H1 (cell line): ENCODE results near the gene EFNA3. TPM values are rescaled to one million over a fixed set of nuclear protein-coding genes. Genes with fewer than 3 reads are reported as not detected.
A peak's percentile ranks its signal among the peaks of the same experiment; 100 is the strongest.

Source experiments
- CTCF ChIA-PET: fragments of 300-600 bp; sonication (Branson Sonifier 250); formaldehyde crosslinking; loops from one replicate; lab custom pipeline; 2021; ENCODE audit not compliant: partially characterized antibody; lab: Charles Lee
- POLR2A ChIA-PET: fragments of 300-600 bp; sonication (Branson Sonifier 250); formaldehyde crosslinking; loops from one replicate; lab custom pipeline; 2021; ENCODE audit warnings: inconsistent platforms; ENCODE audit not compliant: partially characterized antibody; lab: Charles Lee
- DNase-seq, 2 experiments: peaks; one replicate each; pipeline versions ENCODE4 v3.0.0 to v3.0.0-alpha.2; 2010 to 2022; ENCODE audit warnings: low spot score in 2 of 2, low read depth in 1 of 2, mixed read lengths in 1 of 2
- FAIRE-seq: peaks from 2 replicates; lab custom pipeline; 2011; peaks lifted over from hg19 to GRCh38; lab: Jason Lieb, UNC
- H2AFZ ChIP-seq: 2 replicates; pipeline ENCODE4 v1.8.1; 2012; ENCODE audit warnings: low read length, inconsistent platforms
- H2AK5ac ChIP-seq: 2 replicates; pipeline ENCODE4 v1.6.1; 2013; ENCODE audit warnings: low read depth, low read length
- H2BK120ac ChIP-seq: replicated peaks from 2 replicates; pipeline ENCODE3; 2013; ENCODE audit warnings: low read depth, low read length, inconsistent platforms
- H2BK12ac ChIP-seq: 2 replicates; pipeline ENCODE4 v1.6.1; 2013; ENCODE audit warnings: low read depth, low read length
- H2BK15ac ChIP-seq: 2 replicates; pipeline ENCODE4 v1.6.1; 2013; ENCODE audit warnings: low read length
- H2BK20ac ChIP-seq: 2 replicates; pipeline ENCODE4 v1.6.1; 2013; ENCODE audit warnings: low read length
- H2BK5ac ChIP-seq: 2 replicates; pipeline ENCODE4 v1.6.1; 2013; ENCODE audit warnings: low read depth, low read length
- H3K14ac ChIP-seq: 2 replicates; pipeline ENCODE4 v1.6.1; 2013; ENCODE audit warnings: inconsistent platforms; ENCODE audit not compliant: insufficient read length
- H3K18ac ChIP-seq: 2 replicates; pipeline ENCODE4 v1.6.1; 2013; ENCODE audit warnings: low read length; ENCODE audit errors: extremely low read depth
- H3K23ac ChIP-seq: 2 replicates; pipeline ENCODE4 v1.6.1; 2013; ENCODE audit warnings: inconsistent platforms; ENCODE audit not compliant: insufficient read length
- H3K23me2 ChIP-seq: 2 replicates; pipeline ENCODE4 v1.6.1; 2013; ENCODE audit warnings: low read depth, low read length
- H3K27ac ChIP-seq: 2 replicates; pipeline ENCODE4 v1.6.1; 2011; ENCODE audit warnings: low read depth, low read length, inconsistent platforms
- H3K27me3 ChIP-seq, 4 experiments: replicated peaks in 1 of 4; 1 replicate in 1 of 4; 2 replicates in 3 of 4; pipeline versions ENCODE4 v1.6.1 to v1.8.1; 2011 to 2013; ENCODE audit warnings: low read length in 3 of 4, mild to moderate bottlenecking in 3 of 4, inconsistent platforms in 2 of 4, mixed read lengths in 2 of 4, moderate library complexity in 1 of 4; ENCODE audit not compliant: control insufficient read depth in 3 of 4, insufficient read depth in 3 of 4; ENCODE audit errors: extremely low read depth in 1 of 4
- H3K36me3 ChIP-seq, 4 experiments: 2 replicates each; pipeline versions ENCODE4 v1.6.1 to v1.8.1; 2011 to 2013; ENCODE audit warnings: mild to moderate bottlenecking in 4 of 4, low read length in 3 of 4, moderate library complexity in 2 of 4, control low read depth in 1 of 4, inconsistent platforms in 1 of 4; ENCODE audit not compliant: insufficient read depth in 4 of 4, control insufficient read depth in 2 of 4
- H3K4ac ChIP-seq: replicated peaks from 2 replicates; pipeline ENCODE3; 2013; ENCODE audit warnings: low read length, low read depth, mixed read lengths, inconsistent platforms; ENCODE audit not compliant: insufficient read length
- H3K4me1 ChIP-seq, 4 experiments: replicated peaks in 1 of 4; 1 replicate in 1 of 4; 2 replicates in 3 of 4; pipeline versions ENCODE4 v1.6.1 to v1.8.1; 2011 to 2013; ENCODE audit warnings: low read length in 3 of 4, inconsistent platforms in 2 of 4, mixed read lengths in 1 of 4; ENCODE audit not compliant: insufficient read depth in 4 of 4, control insufficient read depth in 3 of 4
- H3K4me2 ChIP-seq, 2 experiments: 2 replicates each; pipeline versions ENCODE4 v1.6.1 to v1.8.1; 2011 to 2013; ENCODE audit warnings: low read depth in 2 of 2, low read length in 2 of 2, control low read depth in 1 of 2, inconsistent platforms in 1 of 2, mild to moderate bottlenecking in 1 of 2; ENCODE audit not compliant: insufficient read depth in 1 of 2
- H3K4me3 ChIP-seq, 4 experiments: fragments of 200-600, 300-600 bp in 1 of 4; sonication (generic), shearing (Covaris generic), sonication (Bioruptor Twin) in 1 of 4; 2 replicates each; pipeline versions ENCODE4 v1.5.1 to v1.8.1; 2011 to 2016; ENCODE audit warnings: low read length in 4 of 4, low read depth in 3 of 4, control low read depth in 2 of 4, inconsistent platforms in 2 of 4, mild to moderate bottlenecking in 2 of 4, mixed read lengths in 1 of 4, moderate library complexity in 1 of 4; ENCODE audit not compliant: insufficient read depth in 2 of 4; ENCODE audit errors: extremely low read depth in 1 of 4
- H3K56ac ChIP-seq: replicated peaks from 2 replicates; pipeline ENCODE3; 2013; ENCODE audit warnings: low read depth, mild to moderate bottlenecking, mixed read lengths, low read length, inconsistent platforms; ENCODE audit not compliant: insufficient read length
- H3K79me1 ChIP-seq: 2 replicates; pipeline ENCODE4 v1.6.1; 2013; ENCODE audit warnings: low read depth, low read length, control low read depth
- H3K79me2 ChIP-seq, 2 experiments: 2 replicates each; pipeline versions ENCODE4 v1.6.1 to v1.8.1; 2012 to 2013; ENCODE audit warnings: low read length in 2 of 2, mild to moderate bottlenecking in 2 of 2, inconsistent platforms in 1 of 2; ENCODE audit not compliant: insufficient read depth in 2 of 2, control insufficient read depth in 1 of 2
- H3K9ac ChIP-seq, 4 experiments: replicated peaks in 1 of 4; 1 replicate in 1 of 4; 2 replicates in 3 of 4; pipeline versions ENCODE4 v1.6.1 to v1.8.1; 2011 to 2013; ENCODE audit warnings: low read depth in 3 of 4, low read length in 3 of 4, control low read depth in 2 of 4, mild to moderate bottlenecking in 2 of 4, moderate library complexity in 2 of 4, inconsistent platforms in 1 of 4; ENCODE audit errors: extremely low read depth in 1 of 4
- H3K9me3 ChIP-seq, 2 experiments: 2 replicates each; pipeline versions ENCODE4 v1.6.1 to v1.8.1; 2012 to 2013; ENCODE audit warnings: mild to moderate bottlenecking in 2 of 2, moderate library complexity in 2 of 2, control low read depth in 1 of 2, inconsistent platforms in 1 of 2, low read depth in 1 of 2, low read length in 1 of 2, mixed read lengths in 1 of 2; ENCODE audit not compliant: insufficient read depth in 2 of 2
- H4K20me1 ChIP-seq, 2 experiments: replicated peaks in 1 of 2; 2 replicates each; pipeline versions ENCODE3 to v1.8.1; 2011 to 2013; ENCODE audit warnings: inconsistent platforms in 2 of 2, low read length in 2 of 2, mild to moderate bottlenecking in 1 of 2; ENCODE audit not compliant: insufficient read depth in 2 of 2, control insufficient read depth in 1 of 2
- H4K5ac ChIP-seq: 2 replicates; pipeline ENCODE4 v1.6.1; 2013; ENCODE audit warnings: low read length, low read depth, mixed read lengths, inconsistent platforms; ENCODE audit not compliant: insufficient read length
- H4K8ac ChIP-seq: 2 replicates; pipeline ENCODE4 v1.8.0; 2013; ENCODE audit warnings: mild to moderate bottlenecking, moderate library complexity, low read length, inconsistent platforms; ENCODE audit not compliant: insufficient read depth; ENCODE audit errors: extremely low read depth
- H4K91ac ChIP-seq: replicated peaks from 2 replicates; pipeline ENCODE3; 2013; ENCODE audit warnings: low read length, mixed read lengths, inconsistent platforms; ENCODE audit not compliant: insufficient read length
- GABPA ChIP-seq: IDR thresholded peaks from 2 replicates; pipeline ENCODE4 v1.6.1; 2011; ENCODE audit warnings: mild to moderate bottlenecking, low read length, moderate library complexity, borderline replicate concordance; ENCODE audit not compliant: insufficient read depth
- SAP30 ChIP-seq: fragments of 300-600 bp; sonication (generic); IDR thresholded peaks from 2 replicates; pipeline ENCODE4 v1.7.1; 2012; ENCODE audit warnings: low read length, moderate library complexity, mild to moderate bottlenecking, inconsistent platforms; ENCODE audit not compliant: insufficient read depth, insufficient replicate concordance
- YY1 ChIP-seq: IDR thresholded peaks from 2 replicates; pipeline ENCODE4 v1.6.1; 2011; ENCODE audit warnings: low read depth, mild to moderate bottlenecking, low read length
- WGBS, 2 experiments: shearing (Covaris generic) in 1 of 2; methylation state at CpG; one replicate each; pipeline versions ENCODE4 v1.1.6 to v1.1.7; 2013 to 2015; ENCODE audit warnings: low lambda C conversion rate in 2 of 2, mixed read lengths in 2 of 2, inconsistent platforms in 1 of 2, low coverage in 1 of 2, missing lambda C conversion rate in 1 of 2; ENCODE audit not compliant: insufficient replicate concordance in 2 of 2, insufficient coverage in 1 of 2, insufficient read length in 1 of 2; ENCODE audit errors: extremely low coverage in 1 of 2, missing lambda C conversion rate in 1 of 2; 5-methylcytosine and 5-hydroxymethylcytosine counted together
- polyA plus RNA-seq, 7 experiments: library from polyadenylated mRNA; depleted of rRNA in 3 of 7; stranded (reverse) in 5 of 7; unstranded in 2 of 7; fragments of >200 nt in 5 of 7; fragments of 200-250 nt in 2 of 7; gene quantifications; 1 replicate in 5 of 7; 2 replicates in 1 of 7; 4 replicates in 1 of 7; pipeline versions ENCODE4 v1.2.1 to v1.2.3, GENCODE V29; 2011 to 2013; ENCODE audit warnings: missing spikeins in 2 of 7, mixed read lengths in 2 of 7
- total RNA-seq: library from RNA; stranded (reverse); fragmentation: NEBNext Ultra II Directional; extraction: Animal tissue kit (Norgen Biotek cat#: 25700); gene quantifications from 2 replicates; pipeline ENCODE4 v1.2.1, GENCODE V29; 2021

Gene EFNA3
- total and polyA plus RNA-seq, 2 of the 8 experiments (the other 6 are each of a cell fraction or from before 2014, with no cell fraction given), result 10.8 to 13.8 TPM

GRCh38 chr1:155105604-155106011 is 27.0 kb downstream of the EFNA3 start:
- Histone ChIP-seq H4K5ac (no peak overlapping the region), H3K9me3 (no peaks in the 10 kb centered on the region), H3K4me3 (no peak overlapping the region), H4K91ac (no peak overlapping the region), H2BK5ac (no peak overlapping the region), H2BK20ac (no peak overlapping the region), H3K4me2 (no peak overlapping the region), H3K56ac (no peak overlapping the region), H3K23ac (no peak overlapping the region), H3K79me2 (no peaks in the 10 kb centered on the region), H2BK120ac (no peak overlapping the region), H3K9ac (no peak overlapping the region), H2AFZ (0 out of 2 replicates have a peak overlapping the region, but pooled peaks have one; percentile 0), H2AK5ac (no peak overlapping the region), H3K14ac (no peak overlapping the region), H3K4me1 (no peaks in the 10 kb centered on the region), H3K27ac (no peak overlapping the region), H2BK15ac (no peak overlapping the region), H4K8ac (no peak overlapping the region), H3K36me3 (no peaks in the 10 kb centered on the region), H3K27me3 (no peaks in the 10 kb centered on the region), H4K20me1 (peaks cover 0 to 4% of the 10 kb centered on the region in 2 experiments), H2BK12ac (no peak overlapping the region), H3K18ac (no peak overlapping the region), H3K23me2 (no peaks in the 10 kb centered on the region), H3K79me1 (no peaks in the 10 kb centered on the region), H3K4ac (no peak overlapping the region)
- TF ChIP-seq GABPA, result no peak
- no peak for TF ChIP-seq SAP30
- TF ChIP-seq YY1, result no peak
- no peak for FAIRE-seq
- CTCF ChIA-PET, result interaction anchor here (0.9 to 3.5 kb wide), 8 partner anchors 9 to 150 kb away, joined by 3 to 29 read pairs (median 6); partner anchors contain the start of genes KRTCAP2 and PBXIP1
- POLR2A ChIA-PET, result interaction anchor here (0.6 kb wide), 1 partner anchor 836 kb away, joined by 3 read pairs; no protein-coding TSS in a partner anchor
- WGBS, 2 experiments, result 84% methylated on average over 7 of the region's 7 CpGs; no CpG with 5 or more reads in 1 of the 2 experiments
- DNase-seq, result no peak
